HG03469 (cell line): ENCODE data around the gene KIR2DL3.
"Not testable (repeated sequence)": the region's sequence is repeated elsewhere in the genome, so short reads cannot be mapped to it uniquely, and the experiment has no call there.

Source experiments
- ATAC-seq: cut with Tn5 transposase; IDR thresholded peaks from one replicate; pipeline ENCODE4 v1.9.1; 2021; ENCODE audit warnings: mild to moderate bottlenecking, moderate library complexity, moderate number of reproducible peaks; ENCODE audit not compliant: unreplicated experiment

Gene KIR2DL3

DNA sequence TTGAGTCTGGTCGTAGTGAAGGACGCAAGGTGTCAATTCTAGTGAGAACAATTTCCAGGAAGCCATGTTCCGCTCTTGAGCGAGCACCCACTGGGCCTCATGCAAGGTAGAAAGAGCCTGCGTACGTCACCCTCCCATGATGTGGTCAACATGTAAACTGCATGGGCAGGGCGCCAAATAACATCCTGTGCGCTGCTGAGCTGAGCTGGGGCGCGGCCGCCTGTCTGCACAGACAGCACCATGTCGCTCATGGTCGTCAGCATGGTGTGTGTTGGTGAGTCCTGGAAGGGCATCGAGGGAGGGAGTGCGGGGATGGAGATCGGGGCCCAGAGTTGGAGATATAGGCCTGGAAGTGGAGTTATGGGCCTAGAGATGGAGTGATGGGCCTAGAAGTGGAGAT, at the start of gene KIR2DL3:
Gene KIR2DL3 (plus strand): TSS at position 208 of the 400 bp plus-strand sequence. CDS start 33 bp downstream, at position 241.
- not testable (repeated sequence) for ATAC-seq

DNA sequence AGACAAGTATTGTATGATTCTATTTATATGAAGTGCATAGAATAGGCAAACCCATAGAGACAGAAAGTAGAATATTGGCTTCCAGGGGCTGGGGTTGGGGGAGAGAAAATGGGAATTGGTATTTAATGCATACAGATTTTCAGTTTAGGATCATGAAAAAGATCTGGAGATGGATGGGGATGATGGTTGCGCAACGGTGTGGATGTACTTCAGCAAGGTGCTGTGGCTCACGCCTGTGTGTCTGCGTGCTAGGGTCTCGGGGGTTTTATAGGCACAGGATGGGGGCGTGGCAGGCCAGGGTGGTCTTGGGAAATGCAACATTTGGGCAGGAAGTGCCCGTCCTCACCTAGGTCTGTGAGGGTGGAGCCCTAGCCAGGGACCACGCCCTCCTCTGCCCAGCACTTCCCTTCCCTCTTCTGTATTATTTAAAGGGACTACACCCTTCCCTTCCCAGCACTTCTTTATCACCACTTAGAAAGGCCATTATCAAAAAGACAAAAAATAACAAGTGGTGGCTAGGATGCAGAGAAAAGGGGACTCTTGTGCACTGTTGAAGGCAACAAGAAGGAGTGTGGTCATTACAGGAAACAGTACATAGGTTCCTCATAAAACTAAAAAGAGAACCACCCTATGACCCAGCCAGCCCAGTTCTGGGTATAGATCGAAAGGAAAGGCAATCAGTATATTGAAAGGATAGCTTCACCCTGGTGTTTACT, 46.6 kb upstream of the KIR2DL3 start:
- no peak for ATAC-seq

DNA sequence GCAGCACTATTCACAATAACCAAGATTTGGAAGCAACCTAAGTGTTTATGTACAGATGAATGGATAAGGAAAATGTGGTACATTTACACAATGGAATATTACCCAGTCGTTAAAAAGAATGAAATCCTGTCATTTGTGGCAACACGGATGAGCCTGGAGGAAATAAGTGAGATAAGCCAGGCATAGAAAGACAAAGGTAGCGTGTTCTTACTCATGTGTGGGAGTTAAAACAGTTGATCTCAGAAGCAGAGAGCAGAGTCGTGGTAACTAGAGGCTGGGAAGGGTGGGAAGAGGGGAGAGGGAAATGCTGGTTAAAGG, 46.1 kb upstream of the KIR2DL3 start:
- no peak for ATAC-seq

DNA sequence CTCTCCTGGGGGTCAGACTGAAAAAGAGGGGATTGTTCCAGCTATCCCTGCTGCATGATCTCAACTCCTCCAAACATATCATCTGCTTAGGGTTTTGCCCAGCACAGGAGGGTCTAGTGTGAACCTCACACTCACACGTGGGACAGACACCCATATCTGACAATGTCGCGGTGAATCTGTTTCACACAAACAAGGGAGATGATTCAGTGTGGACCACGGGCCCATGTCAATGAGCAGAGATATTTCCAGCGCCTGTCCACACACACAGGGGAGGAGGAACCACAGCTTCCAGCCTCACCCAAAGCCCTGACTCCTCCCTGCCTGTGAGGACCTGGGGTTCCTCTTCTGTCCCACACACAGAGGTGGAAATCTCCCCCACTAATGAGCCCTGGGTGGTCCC, 43.7 kb upstream of the KIR2DL3 start:
- ATAC-seq: no peak

DNA sequence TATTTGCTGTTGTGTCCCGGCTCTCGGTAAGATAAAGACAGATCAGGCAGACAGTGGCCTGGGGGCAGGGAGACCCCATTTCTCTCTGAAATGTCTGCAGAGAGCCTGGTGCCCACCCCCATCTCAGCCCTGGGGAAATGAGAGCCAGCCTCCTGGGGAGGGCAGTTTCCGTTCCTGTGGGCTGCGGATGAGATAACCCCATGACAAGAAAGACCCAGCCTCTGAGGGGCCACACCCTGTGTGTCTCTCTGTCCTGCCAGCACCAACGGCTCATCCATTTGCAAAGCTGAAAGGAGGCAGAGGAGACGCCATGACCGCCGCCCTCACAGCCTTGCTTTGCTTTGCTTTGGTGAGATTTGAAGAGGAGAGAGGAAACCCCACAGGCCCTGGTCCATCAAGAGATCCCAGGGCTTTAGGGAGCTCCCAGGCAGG, 42.2 kb upstream of the KIR2DL3 start:
- ATAC-seq: no peak

DNA sequence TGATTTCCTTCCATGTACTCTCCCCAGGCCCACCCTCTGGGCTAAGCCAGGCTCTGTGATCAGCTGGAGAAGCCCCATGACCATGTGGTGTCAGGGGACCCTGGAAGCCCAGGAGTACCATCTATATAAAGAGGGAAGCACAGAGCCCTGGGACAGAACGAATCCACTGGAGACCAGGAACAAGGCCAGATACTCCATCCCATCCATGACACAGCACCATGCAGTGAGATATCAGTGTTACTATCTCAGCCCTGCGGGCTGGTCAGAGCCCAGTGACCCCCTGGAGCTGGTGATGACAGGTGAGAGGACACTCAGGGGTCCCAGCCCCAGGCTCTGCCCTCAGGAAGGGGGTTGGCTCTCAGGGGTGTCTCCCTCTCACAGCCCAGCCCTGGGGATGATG, 41.5 kb upstream of the KIR2DL3 start:
- no peak for ATAC-seq

DNA sequence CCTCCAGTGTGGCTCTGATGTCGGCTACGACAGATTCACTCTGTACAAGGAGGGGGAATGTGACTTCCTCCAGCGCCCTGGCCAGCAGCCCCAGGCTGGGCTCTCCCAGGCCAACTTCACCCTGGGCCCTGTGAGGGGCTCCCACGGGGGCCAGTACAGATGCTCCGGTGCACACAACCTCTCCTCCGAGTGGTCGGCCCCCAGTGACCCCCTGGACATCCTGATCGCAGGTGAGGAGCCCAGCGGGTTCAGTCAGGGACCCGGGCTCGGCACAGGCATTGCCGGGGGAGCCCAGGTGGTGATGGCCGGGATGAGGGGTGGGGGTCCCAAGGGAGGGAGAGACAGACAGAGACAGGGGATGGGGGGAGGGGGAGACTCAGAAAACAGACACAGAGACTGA, 40.6 kb upstream of the KIR2DL3 start:
- ATAC-seq: not testable (repeated sequence)

DNA sequence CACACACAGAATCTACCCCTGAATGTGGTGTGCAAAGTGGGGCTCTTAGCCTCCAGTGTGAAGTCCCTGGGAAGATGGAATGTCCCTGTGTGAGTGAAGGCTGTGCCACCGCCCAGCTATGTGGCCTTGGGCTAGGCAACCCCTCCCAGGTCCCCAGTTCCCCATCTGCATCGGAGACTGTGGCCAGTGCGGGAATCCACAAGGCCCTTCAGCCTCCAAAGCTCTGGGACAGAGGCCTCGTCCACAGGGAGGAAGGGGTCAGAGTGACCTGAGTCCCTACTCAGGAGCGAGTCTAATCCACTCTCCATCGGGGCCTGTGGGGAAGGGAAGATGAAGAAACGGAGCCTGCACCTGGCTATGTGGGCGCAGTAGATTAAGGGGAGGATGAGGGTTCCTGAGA, 33.4 kb upstream of the KIR2DL3 start:
- no peak for ATAC-seq

DNA sequence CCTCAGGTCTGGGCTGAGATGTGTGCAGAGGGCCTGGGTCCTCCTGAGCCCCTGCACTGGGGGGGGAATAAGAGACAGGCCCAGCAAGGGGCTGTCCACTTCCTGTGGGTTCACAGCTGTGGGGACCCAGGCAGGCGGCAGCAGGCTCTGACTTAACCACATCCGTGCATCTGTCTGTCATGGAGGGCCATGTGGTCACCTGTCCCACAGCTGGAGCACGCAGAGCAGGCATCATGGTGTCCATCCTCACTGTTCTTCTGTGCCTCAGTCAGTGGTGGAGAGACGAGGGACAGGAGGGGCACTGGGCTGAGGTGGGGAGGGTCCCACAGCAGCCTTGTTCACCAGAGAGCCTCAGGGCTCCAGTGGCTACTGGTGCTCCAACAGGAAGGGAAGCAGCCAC, 30.4 kb upstream of the KIR2DL3 start:
- no peak for ATAC-seq

DNA sequence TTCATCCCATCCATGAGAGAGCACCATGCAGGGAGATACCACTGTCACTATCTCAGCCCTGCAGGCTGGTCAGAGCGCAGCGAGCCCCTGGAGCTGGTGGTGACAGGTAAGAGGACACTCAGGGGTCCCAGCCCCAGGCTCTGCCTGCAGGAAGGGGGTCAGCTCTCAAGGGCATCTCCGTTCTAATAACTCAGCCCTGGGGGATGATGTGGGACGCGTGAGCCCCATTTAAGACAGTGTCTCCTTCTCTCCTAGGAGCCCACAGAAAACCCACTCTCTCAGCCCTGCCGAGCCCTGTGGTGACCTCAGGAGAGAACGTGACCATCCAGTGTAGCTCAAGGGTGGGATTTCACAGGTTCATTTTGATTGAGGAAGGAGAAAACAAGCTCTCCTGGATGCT, 29.5 kb upstream of the KIR2DL3 start:
- ATAC-seq: no peak

DNA sequence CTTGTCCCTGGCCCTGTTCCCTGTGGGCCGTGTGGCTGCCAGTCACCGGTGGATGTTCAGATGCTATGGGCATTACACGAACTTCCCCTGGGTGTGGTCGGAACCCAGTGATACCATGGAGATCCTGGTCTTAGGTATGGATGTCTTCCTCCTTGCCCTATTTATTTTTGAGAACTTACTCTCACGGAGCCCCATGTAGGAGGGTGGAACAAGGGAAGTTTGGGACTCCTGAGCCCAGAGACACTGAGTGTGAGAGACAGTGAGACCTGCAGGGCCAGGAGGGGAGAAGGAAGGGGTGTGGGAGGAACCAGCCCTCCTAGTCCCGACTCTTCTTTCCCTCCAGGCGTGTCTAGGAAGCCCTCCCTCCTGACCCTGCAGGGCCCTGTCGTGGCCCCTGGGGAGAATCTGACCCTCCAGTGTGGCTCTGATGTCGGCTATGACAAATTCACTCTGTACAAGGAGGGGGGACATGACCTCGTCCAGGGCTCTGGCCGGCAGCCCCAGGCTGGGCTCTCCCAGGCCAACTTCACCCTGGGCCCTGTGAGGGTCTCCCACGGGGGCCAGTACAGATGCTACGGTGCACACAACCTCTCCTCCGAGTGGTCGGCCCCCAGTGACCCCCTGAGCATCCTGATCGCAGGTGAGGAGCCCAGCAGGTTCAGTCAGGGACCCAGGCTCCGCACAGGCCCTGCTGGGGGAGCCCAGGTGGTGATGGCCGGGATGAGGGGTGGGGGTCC, 28.9 kb upstream of the KIR2DL3 start:
- ATAC-seq: no peak

DNA sequence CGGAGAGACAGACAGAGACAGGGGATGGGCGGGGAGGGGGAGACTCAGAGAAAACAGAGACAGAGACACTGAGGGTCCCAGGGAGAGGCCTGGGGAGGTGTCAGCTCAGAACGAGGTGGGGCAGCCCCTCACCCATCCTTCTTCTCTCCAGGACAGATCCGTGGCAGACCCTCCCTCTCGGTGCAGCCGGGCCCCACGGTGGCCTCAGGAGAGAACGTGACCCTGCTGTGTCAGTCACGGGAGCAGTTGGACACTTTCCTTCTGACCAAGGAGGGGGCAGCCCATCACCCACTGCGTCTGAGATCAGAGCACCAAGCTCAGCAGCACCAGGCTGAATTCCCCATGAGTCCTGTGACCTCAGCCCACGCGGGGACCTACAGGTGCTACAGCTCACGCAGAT, 28.4 kb upstream of the KIR2DL3 start:
- not testable (repeated sequence) for ATAC-seq

DNA sequence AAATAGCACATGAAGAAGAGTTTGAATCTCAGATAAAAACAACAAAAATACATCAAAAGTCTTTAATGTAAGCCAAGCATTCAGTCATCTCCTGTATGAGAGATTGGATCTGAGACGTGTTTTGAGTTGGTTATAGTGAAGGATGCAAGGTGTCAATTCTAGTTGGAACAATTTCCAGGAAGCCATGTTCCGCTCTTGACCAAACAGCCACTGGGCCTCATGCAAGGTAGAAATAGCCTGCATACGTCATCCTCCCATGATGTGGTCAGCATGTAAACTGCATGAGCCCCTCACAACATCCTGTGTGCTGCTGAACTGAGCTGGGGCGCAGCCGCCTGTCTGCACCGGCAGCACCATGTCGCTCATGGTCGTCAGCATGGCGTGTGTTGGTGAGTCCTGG, 14.2 kb upstream of the KIR2DL3 start, which contains the start of gene KIR3DL3:
Gene KIR3DL3 (plus strand): TSS at position 301 of the 400 bp plus-strand sequence. CDS start 55 bp downstream, at position 356.
- ATAC-seq: no peak

DNA sequence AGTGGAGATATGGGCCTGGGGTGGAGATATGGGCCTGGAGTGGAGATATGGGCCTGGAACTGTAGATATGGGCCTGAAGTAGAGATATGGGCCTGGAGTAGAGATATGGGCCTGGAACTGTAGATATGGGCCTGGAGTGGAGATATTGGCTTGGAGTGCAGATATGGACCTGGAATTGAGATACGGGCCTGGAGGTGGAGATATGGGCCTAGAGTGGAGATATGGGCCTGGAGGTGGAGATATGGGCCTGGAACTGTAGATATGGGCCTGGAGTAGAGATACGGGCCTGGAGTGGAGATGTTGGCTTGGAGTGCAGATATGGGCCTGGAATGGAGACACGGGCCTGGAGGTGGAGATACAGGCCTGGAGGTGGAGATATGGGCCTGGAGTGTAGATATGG, 13.7 kb upstream of the KIR2DL3 start:
- ATAC-seq: no peak

DNA sequence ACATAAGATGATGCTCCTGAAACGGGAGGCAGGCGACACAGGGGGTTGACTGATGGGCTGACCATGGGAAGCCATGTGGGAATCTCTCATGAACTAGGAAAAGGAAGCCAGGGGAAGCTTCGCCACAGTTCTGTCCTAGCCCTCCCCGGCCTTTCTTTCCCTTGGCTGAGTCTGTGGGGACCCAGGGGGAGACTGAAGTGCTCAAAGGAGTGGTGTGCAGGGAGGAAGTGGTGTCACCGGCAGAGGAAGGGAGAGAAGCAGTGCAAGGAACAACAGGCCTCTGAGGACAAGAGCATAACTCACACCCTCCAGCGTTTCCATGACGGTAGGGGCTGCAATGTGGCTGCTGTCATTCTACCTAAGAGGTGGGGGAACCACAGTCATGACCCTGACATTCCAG, 13.0 kb upstream of the KIR2DL3 start:
- no peak for ATAC-seq

DNA sequence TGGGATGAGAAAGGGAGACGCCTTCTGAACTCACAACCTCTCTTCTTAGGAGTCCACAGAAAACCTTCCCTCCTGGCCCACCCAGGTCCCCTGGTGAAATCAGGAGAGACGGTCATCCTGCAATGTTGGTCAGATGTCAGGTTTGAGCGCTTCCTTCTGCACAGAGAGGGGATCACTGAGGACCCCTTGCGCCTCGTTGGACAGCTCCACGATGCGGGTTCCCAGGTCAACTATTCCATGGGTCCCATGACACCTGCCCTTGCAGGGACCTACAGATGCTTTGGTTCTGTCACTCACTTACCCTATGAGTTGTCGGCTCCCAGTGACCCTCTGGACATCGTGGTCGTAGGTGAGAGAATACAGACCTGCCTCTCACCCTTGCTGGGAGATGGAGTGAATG, 10.8 kb upstream of the KIR2DL3 start:
- ATAC-seq: no peak

DNA sequence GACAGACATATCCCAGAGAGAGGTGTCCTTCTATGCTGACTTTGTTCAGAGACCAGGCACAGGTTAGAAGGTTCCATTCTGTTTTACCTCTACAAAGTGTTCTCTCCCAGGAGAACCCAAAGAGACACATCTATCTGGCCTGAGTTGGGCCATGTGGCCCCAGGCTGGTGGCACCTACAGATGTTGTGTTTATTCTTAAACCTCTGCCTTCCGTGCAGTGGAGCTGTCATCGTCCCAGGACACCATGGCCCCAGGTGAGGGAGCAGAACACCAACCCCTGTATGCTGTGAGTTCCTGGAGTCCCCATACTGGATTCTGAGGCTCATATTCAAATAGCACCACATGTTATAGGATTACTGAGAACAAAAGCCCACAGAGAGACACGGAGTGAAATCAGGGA, 10.1 kb upstream of the KIR2DL3 start:
- no peak for ATAC-seq

DNA sequence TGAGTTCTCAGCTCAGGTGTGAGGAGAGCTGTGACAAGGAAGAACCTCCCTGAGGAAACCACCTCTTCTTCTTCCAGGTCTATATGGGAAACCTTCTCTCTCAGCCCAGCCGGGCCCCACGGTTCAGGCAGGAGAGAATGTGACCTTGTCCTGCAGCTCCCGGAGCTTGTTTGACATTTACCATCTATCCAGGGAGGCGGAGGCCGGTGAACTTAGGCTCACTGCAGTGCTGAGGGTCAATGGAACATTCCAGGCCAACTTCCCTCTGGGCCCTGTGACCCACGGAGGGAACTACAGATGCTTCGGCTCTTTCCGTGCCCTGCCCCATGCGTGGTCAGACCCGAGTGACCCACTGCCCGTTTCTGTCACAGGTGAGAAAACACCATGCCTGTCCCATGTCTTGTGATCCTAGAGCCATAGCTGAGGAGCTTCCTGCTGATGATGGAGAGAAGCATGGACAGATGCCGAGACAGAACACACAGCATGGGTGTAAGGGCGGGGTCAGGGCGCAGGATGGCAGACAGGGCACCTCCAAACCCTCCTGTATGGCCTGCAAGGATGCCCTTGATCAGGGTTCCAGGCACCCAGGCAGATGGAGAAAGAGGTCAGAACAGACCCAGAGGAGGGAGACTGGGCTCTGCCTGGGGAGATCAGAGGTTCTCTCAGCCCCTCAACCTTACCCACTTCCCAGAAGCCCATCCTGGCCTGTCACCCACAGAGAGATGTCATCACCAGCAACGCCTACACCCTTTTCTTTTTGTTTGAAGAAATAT, 8.7 kb upstream of the KIR2DL3 start:
- no peak for ATAC-seq

DNA sequence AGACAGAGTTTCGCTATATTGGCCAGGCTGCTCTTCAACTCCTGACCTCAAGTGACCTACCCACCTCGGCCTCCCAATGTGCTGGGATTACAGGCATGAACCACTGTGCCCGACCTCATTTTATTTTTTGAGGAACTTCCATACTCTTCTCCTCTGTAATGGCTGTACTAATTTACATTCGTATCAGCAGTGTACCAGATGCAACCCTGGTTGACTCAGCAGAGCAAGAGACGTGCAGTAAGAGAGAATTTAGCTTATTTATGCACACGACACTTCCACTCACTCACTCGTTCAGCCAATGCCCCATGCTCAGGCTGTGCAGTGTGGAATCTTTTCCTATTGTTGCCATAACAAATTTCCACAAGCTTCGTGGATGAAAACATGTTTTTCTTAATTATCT, 7.1 kb upstream of the KIR2DL3 start:
- no peak for ATAC-seq

DNA sequence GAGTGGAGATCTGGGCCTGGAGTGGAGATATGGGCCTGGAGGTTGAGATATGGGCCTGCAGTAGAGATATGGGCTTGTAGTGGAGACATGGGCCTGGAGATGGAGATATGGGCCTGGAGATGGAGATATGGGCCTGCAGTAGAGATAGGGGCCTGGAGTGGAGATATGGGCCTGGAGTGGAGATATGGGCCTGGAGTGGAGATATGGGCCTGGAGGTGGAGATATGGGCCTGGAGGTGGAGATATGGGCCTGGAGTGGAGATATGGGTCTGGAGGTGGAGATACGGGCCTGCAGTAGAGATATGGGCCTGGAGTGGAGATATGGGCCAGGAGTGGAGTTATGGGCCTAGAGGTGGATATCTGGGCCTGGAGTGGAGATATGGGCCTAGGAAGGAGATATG, 402 bp downstream of the KIR2DL3 start:
- ATAC-seq: no peak

DNA sequence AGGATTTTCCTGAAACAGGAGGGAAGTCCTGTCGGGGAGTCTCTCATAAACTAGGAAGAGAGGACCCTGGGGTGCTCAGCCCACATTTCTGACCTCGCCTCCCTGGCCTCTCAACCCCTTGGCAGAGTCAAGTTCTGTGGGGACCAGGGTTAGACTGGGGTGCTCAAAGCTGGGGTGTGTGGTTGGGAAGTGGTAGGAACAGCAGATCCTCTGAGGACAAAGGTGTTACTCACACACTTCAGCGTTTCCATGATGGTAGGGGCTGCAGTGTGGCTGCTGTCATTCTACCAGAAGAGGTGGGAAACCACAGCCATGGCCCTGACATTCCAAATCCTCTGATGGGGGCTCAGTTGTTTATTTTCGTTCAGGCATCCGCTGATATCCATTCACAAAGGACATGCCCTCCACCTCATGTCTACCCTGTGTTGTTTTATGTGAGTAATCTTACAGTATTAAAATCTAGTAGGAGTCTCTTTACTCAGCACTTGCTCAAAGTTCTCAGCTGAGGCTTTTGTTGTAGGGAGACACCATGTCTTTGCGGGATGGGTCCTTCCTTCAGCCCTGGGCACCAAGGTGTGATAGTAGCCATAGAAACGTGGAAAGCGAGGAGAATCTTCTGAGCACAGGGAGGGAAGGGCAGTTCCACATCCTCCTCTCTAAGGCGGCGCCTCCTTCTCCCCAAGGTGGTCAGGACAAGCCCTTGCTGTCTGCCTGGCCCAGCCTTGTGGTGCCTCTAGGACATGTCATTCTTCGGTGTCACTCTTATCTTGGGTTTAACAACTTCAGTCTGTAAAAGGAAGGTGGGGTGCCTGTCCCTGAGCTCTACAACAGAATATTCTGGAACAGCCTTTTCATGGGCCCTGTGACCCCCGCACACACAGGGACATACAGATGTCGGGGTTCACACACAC, 1.5 kb downstream of the KIR2DL3 start:
- ATAC-seq: no peak
